ENCODE measurements around the gene ARAP1. TPM values are rescaled to one million over a fixed set of nuclear protein-coding genes. Genes with fewer than 3 reads are reported as not detected.

The ARAP1 gene
- total RNA-seq, 2 experiments from 2014 or later, result 77.7 to 91.5 TPM

DNA sequence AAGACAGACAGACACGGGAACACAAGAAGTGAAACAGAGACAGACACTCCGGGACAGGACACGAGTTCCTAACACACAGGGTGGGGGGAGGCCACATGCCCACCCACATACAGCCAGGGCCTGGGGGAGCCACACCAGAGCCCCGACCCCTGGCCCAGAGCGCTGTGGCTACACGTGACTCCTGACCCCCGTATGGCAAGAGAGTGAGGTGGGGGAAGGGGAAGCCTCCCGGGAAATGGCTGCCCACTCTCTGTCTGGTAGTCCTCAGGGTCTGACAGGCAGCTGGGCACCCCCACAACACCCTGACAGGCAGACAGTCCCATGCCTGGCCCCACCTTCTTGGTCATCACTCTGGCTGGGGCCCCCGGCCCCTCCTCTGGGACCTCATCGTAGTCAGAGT, 39.4 kb downstream of the ARAP1 start:
- intact Hi-C loops (cut with micrococcal nuclease), result no loop called here
- no peak for DNase-seq
- H3K4me1 Mint-ChIP-seq (ENCODE audit: low read depth), result peaks cover 22% of the 10 kb centered on the region
- no peak for ATAC-seq
- H3K36me3 Mint-ChIP-seq (ENCODE audit: low read depth), result peaks cover 13% of the 10 kb centered on the region
- TF ChIP-seq, protein P1, sequence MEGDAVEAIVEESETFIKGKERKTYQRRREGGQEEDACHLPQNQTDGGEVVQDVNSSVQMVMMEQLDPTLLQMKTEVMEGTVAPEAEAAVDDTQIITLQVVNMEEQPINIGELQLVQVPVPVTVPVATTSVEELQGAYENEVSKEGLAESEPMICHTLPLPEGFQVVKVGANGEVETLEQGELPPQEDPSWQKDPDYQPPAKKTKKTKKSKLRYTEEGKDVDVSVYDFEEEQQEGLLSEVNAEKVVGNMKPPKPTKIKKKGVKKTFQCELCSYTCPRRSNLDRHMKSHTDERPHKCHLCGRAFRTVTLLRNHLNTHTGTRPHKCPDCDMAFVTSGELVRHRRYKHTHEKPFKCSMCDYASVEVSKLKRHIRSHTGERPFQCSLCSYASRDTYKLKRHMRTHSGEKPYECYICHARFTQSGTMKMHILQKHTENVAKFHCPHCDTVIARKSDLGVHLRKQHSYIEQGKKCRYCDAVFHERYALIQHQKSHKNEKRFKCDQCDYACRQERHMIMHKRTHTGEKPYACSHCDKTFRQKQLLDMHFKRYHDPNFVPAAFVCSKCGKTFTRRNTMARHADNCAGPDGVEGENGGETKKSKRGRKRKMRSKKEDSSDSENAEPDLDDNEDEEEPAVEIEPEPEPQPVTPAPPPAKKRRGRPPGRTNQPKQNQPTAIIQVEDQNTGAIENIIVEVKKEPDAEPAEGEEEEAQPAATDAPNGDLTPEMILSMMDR (IDR thresholded peaks at IDR 0.05), result no peak
- H3K9me3 Mint-ChIP-seq, result no peaks in the 10 kb centered on the region
- ChIA-PET POLR2A (no interaction called here), CTCF (no interaction called here)
- no peak overlapping the region for H3K4me3 Mint-ChIP-seq
- H3K27me3 Mint-ChIP-seq, result no peaks in the 10 kb centered on the region
- no peak overlapping the region for H3K27ac Mint-ChIP-seq

DNA sequence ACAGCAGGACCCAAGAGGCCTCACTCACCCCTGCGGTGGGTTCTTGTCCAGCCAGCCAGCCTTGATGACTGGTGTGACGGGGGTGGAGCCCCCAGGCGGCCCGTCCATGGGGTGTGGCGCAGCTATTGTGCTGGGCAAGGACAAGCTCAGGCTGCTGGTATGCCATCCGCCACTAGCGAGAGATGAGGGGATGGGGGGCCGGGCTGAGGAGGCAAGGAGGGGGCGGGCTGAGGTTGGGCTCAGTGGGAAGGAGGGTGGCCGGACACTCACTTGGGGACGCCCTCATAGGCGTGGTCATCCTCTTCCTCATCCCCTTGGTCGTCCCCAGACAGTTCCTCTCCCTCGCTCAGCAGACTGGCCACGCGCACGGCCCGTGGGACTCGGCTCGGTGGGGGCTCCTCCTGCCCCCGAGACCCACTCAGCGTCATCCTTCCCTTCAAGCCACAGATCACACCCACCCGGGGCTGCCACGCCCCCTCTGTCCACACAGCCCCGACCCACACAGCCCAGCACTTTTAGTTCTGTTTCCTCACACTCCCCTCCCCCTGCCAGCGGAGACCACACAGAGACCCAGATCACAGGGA, 39.9 kb downstream of the ARAP1 start:
- TF ChIP-seq, protein P1 (IDR thresholded peaks at IDR 0.05), result no peak
- intact Hi-C loops (cut with micrococcal nuclease), result no loop called here
- Mint-ChIP-seq H3K4me1 (ENCODE audit: low read depth) (peaks cover 19% of the 10 kb centered on the region), H3K4me3 (no peak overlapping the region), H3K36me3 (ENCODE audit: low read depth) (peaks cover 13% of the 10 kb centered on the region), H3K27ac (no peak overlapping the region), H3K9me3 (no peaks in the 10 kb centered on the region), H3K27me3 (no peaks in the 10 kb centered on the region)
- ChIA-PET POLR2A (no interaction called here), CTCF (no interaction called here)
- no peak for ATAC-seq
- no peak for DNase-seq

DNA sequence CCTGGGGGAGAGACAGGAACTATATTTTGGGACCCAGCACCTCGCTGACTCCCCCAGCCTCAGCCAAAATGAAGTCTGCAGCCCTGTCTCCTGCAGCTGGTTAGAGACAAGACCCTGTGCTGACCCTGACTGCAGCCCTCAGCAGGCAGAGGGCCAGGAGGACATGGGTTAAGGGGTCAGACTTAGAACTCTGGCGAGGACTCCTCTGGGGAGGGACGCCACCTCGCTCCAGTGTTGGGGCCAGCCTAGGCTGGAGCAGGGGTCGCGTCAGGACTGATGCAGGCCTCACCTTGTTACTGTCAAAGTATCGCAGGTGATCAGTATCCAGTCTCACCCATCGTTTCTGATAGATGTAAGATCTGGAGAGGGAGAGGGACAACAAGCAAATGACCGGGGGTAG, 41.1 kb downstream of the ARAP1 start:
- peaks cover 12% of the 10 kb centered on the region for H3K4me1 Mint-ChIP-seq (ENCODE audit: low read depth)
- ChIA-PET CTCF (no interaction called here), POLR2A (no interaction called here)
- H3K27ac Mint-ChIP-seq, result no peak overlapping the region
- ATAC-seq (no peak), DNase-seq (no peak)
- H3K27me3 Mint-ChIP-seq, result no peaks in the 10 kb centered on the region
- peaks cover 19% of the 10 kb centered on the region for H3K36me3 Mint-ChIP-seq (ENCODE audit: low read depth)
- H3K4me3 Mint-ChIP-seq, result no peak overlapping the region
- H3K9me3 Mint-ChIP-seq, result no peaks in the 10 kb centered on the region
- intact Hi-C loops (cut with micrococcal nuclease), result no loop called here
- TF ChIP-seq, protein P1 (IDR thresholded peaks at IDR 0.05), result no peak

DNA sequence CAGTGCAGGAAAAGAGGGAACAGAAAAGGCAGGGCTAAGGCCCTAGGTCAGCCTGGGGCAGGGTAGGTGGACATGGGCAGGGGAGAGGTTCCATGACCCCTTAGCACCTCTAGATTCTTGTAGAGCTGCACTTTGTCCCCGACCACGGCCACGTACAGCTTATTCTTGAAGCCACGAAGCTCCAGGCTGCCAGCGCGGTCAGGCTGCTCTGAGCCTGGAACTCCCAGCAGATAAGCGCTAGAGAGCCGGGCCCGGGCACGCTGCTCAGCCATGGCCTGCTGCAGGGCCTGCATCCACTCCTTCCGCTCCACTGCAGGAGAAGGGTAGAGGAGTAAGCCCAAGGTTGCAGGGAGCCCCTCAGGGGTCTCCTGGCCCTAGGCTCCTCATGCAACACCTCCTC, 41.9 kb downstream of the ARAP1 start:
- Mint-ChIP-seq H3K36me3 (ENCODE audit: low read depth) (peaks cover 21% of the 10 kb centered on the region), H3K27ac (no peak overlapping the region), H3K4me1 (ENCODE audit: low read depth) (peaks cover 6% of the 10 kb centered on the region), H3K4me3 (no peak overlapping the region), H3K9me3 (no peaks in the 10 kb centered on the region), H3K27me3 (no peaks in the 10 kb centered on the region)
- CTCF ChIA-PET, result no interaction called here
- POLR2A ChIA-PET, result no interaction called here
- ATAC-seq, result no peak
- TF ChIP-seq, protein P1 (IDR thresholded peaks at IDR 0.05), result no peak
- intact Hi-C loops (cut with micrococcal nuclease), result no loop called here
- DNase-seq, result no peak

DNA sequence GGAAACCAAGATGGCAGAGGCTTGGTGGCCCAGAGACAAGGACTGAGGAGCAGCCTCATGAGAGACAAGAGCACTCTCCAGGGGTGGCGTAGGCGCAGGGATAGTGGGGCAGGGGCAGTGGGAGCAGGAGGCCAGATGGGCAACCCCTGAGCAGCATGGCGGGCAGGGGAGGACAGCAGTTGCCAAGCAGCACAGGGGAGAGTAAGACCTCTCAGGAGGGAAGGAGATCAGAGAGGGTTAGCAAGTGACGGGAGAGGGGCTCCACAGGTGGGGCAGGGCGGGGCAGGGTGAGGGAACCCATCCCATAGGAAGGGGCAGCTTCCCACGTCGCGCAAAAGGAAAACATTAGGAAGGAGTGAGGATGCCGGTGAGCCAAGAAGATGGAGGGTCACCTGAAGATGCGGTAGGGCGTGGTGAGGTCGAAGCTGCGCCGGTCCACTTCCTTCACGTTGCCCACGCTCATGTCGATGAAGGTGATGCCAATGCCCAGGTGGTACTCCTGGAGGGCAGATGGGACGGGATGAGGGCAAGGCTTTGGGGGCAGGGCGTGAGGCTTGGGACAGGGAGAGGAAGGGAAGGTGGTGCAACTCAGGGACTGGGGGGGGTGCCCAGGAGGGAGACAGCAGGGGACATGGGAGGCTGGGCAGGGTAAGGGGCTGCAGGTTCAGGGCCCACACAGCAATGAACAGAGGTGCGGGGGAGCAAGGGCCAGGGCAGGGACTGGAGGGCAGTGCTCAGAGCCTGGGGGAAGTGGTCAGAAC, 42.5 kb downstream of the ARAP1 start:
- ATAC-seq (no peak), DNase-seq (no peak)
- Mint-ChIP-seq H3K36me3 (ENCODE audit: low read depth) (peaks cover 21% of the 10 kb centered on the region), H3K4me3 (no peak overlapping the region), H3K27me3 (no peaks in the 10 kb centered on the region), H3K9me3 (no peaks in the 10 kb centered on the region), H3K27ac (no peak overlapping the region), H3K4me1 (ENCODE audit: low read depth) (peaks cover 3% of the 10 kb centered on the region)
- CTCF ChIA-PET, result no interaction called here
- intact Hi-C loops (cut with micrococcal nuclease), result no loop called here
- TF ChIP-seq, protein P1 (IDR thresholded peaks at IDR 0.05), result no peak
- POLR2A ChIA-PET, result no interaction called here

Measured in activated CD8-positive, alpha-beta T cell treated with anti-CD3 and anti-CD28 coated beads for 36 hours (primary cell).